Mesendoderm (in vitro differentiated cells): ENCODE results near the gene BABAM2.

Experiments
- DNase-seq: peaks from one replicate; pipeline ENCODE4 v3.0.0; 2013
- H2AK5ac ChIP-seq: 2 replicates; pipeline ENCODE4 v1.6.1; 2013; ENCODE audit warnings: low read length, inconsistent platforms
- H2BK120ac ChIP-seq: 2 replicates; pipeline ENCODE4 v1.6.1; 2013; ENCODE audit warnings: low read depth, mild to moderate bottlenecking, low read length, moderate library complexity, mixed read lengths
- H2BK15ac ChIP-seq: replicated peaks from 2 replicates; pipeline ENCODE4 v1.6.1; 2013; ENCODE audit warnings: low read depth, mild to moderate bottlenecking, moderate library complexity
- H2BK5ac ChIP-seq: 2 replicates; pipeline ENCODE4 v1.6.1; 2013; ENCODE audit warnings: low read length, inconsistent platforms
- H3K18ac ChIP-seq: 2 replicates; pipeline ENCODE4 v1.6.1; 2013; ENCODE audit warnings: mild to moderate bottlenecking, low read length, mixed read lengths
- H3K23ac ChIP-seq: one replicate; pipeline ENCODE4 v1.6.1; 2013; ENCODE audit warnings: low read length
- H3K27ac ChIP-seq: 2 replicates; pipeline ENCODE4 v1.5.1; 2013; ENCODE audit warnings: low read depth, mild to moderate bottlenecking, inconsistent platforms, low read length, moderate library complexity
- H3K27me3 ChIP-seq: 2 replicates; pipeline ENCODE4 v1.6.1; 2013; ENCODE audit warnings: low read length, control low read depth, mild to moderate bottlenecking, inconsistent platforms; ENCODE audit not compliant: insufficient read depth, poor library complexity
- H3K36me3 ChIP-seq: 2 replicates; pipeline ENCODE4 v1.6.1; 2013; ENCODE audit warnings: low read length, inconsistent platforms; ENCODE audit not compliant: control insufficient read depth, insufficient read depth
- H3K4ac ChIP-seq: one replicate; pipeline ENCODE4 v1.6.1; 2013; ENCODE audit warnings: low read depth, mild to moderate bottlenecking, low read length, moderate library complexity
- H3K4me1 ChIP-seq: 2 replicates; pipeline ENCODE4 v1.6.1; 2013; ENCODE audit warnings: low read depth, low read length, inconsistent platforms; ENCODE audit not compliant: control insufficient read depth
- H3K4me2 ChIP-seq: 2 replicates; pipeline ENCODE4 v1.6.1; 2013; ENCODE audit warnings: low read length
- H3K4me3 ChIP-seq: 2 replicates; pipeline ENCODE4 v1.5.1; 2013; ENCODE audit warnings: mild to moderate bottlenecking, low read length
- H3K56ac ChIP-seq: one replicate; pipeline ENCODE4 v1.6.1; 2013; ENCODE audit warnings: low read length
- H3K79me1 ChIP-seq: 2 replicates; pipeline ENCODE4 v1.6.1; 2013; ENCODE audit warnings: low read length, inconsistent platforms
- H3K79me2 ChIP-seq: 2 replicates; pipeline ENCODE4 v1.6.1; 2013; ENCODE audit warnings: mild to moderate bottlenecking, low read length; ENCODE audit not compliant: control insufficient read depth, insufficient read depth
- H3K9ac ChIP-seq: 2 replicates; pipeline ENCODE4 v1.6.1; 2013; ENCODE audit warnings: low read length, inconsistent platforms
- H4K5ac ChIP-seq: one replicate; pipeline ENCODE4 v1.6.1; 2013; ENCODE audit warnings: low read length
- H4K8ac ChIP-seq: one replicate; pipeline ENCODE4 v1.6.1; 2013; ENCODE audit warnings: low read depth, mild to moderate bottlenecking, control low read depth, low read length, moderate library complexity
- WGBS: extraction: QIAGEN DNeasy Blood & Tissue Kit; methylation state at CpG from one replicate; pipeline ENCODE4 v1.1.7; 2013; ENCODE audit warnings: low lambda C conversion rate, missing lambda C conversion rate; ENCODE audit not compliant: insufficient coverage; ENCODE audit errors: extremely low coverage; 5-methylcytosine and 5-hydroxymethylcytosine counted together

The BABAM2 gene

GRCh38 chr2:28267282-28267681, 376.8 kb downstream of the BABAM2 start:
- Histone ChIP-seq H3K9ac (no peak overlapping the region), H3K36me3 (no peaks in the 10 kb centered on the region), H3K27ac (no peak overlapping the region), H4K8ac (no peak overlapping the region), H3K56ac (no peak overlapping the region), H3K27me3 (no peaks in the 10 kb centered on the region), H2AK5ac (no peak overlapping the region), H3K4me1 (peaks cover 5% of the 10 kb centered on the region), H2BK5ac (no peak overlapping the region), H2BK120ac (no peak overlapping the region), H4K5ac (no peak overlapping the region), H3K18ac (no peak overlapping the region), H3K79me1 (no peaks in the 10 kb centered on the region), H3K4me3 (no peak overlapping the region), H2BK15ac (no peak overlapping the region), H3K23ac (no peak overlapping the region), H3K79me2 (no peaks in the 10 kb centered on the region), H3K4ac (no peak overlapping the region), H3K4me2 (no peak overlapping the region)
- DNase-seq, result peak; percentile 35
- WGBS, result no CpG with 5 or more reads among the region's 1 CpG

GRCh38 chr2:28268386-28268785, 377.9 kb downstream of the BABAM2 start:
- H3K4me1 ChIP-seq, result peaks cover 5% of the 10 kb centered on the region
- no peak overlapping the region for H4K8ac ChIP-seq
- H4K5ac ChIP-seq, result no peak overlapping the region
- H2BK5ac ChIP-seq, result no peak overlapping the region
- H3K4me3 ChIP-seq, result no peak overlapping the region
- H2BK120ac ChIP-seq, result no peak overlapping the region
- H3K23ac ChIP-seq, result no peak overlapping the region
- no peak overlapping the region for H2AK5ac ChIP-seq
- H3K4me2 ChIP-seq, result no peak overlapping the region
- no peaks in the 10 kb centered on the region for H3K79me1 ChIP-seq
- H3K27ac ChIP-seq, result no peak overlapping the region
- H3K56ac ChIP-seq, result peak overlapping the region; percentile 25
- DNase-seq, result no peak
- H3K27me3 ChIP-seq, result no peaks in the 10 kb centered on the region
- H3K9ac ChIP-seq, result no peak overlapping the region
- peak overlapping the region; percentile 86 for H3K18ac ChIP-seq
- H3K79me2 ChIP-seq, result no peaks in the 10 kb centered on the region
- WGBS, result no CpG with 5 or more reads among the region's 4 CpGs
- no peak overlapping the region for H2BK15ac ChIP-seq
- no peaks in the 10 kb centered on the region for H3K36me3 ChIP-seq
- no peak overlapping the region for H3K4ac ChIP-seq

- Histone ChIP-seq H3K4ac (no peak overlapping the region), H3K4me3 (no peak overlapping the region), H3K27ac (no peak overlapping the region), H3K79me2 (no peaks in the 10 kb centered on the region), H2BK15ac (no peak overlapping the region), H3K4me2 (no peak overlapping the region), H2AK5ac (no peak overlapping the region), H3K4me1 (peaks cover 5% of the 10 kb centered on the region), H3K36me3 (no peaks in the 10 kb centered on the region), H3K79me1 (no peaks in the 10 kb centered on the region), H3K9ac (no peak overlapping the region), H3K18ac (peak overlapping the region; percentile 11), H2BK5ac (peak overlapping the region; percentile 51), H3K27me3 (no peaks in the 10 kb centered on the region), H2BK120ac (peak overlapping the region; percentile 33), H3K23ac (no peak overlapping the region), H4K5ac (no peak overlapping the region), H4K8ac (no peak overlapping the region), H3K56ac (peak overlapping the region; percentile 44)
- peak; percentile 82 for DNase-seq
- no CpG with 5 or more reads among the region's 4 CpGs for WGBS
Measured at GRCh38 chr2:28269019-28269784, 378.7 kb downstream of the BABAM2 start.

- no peaks in the 10 kb centered on the region for H3K79me1 ChIP-seq
- peak overlapping the region; percentile 53 for H3K18ac ChIP-seq
- H3K4me1 ChIP-seq, result peaks cover 10% of the 10 kb centered on the region
Measured at GRCh38 chr2:28270456-28271152, 380.1 kb downstream of the BABAM2 start.

GRCh38 chr2:28271231-28271918, 380.8 kb downstream of the BABAM2 start:
- no peak overlapping the region for H2BK120ac ChIP-seq
- H3K36me3 ChIP-seq, result no peaks in the 10 kb centered on the region
- H3K4ac ChIP-seq, result no peak overlapping the region
- no peak overlapping the region for H2BK15ac ChIP-seq
- no peak overlapping the region for H4K5ac ChIP-seq
- H3K4me1 ChIP-seq, result peaks cover 10% of the 10 kb centered on the region
- H3K27me3 ChIP-seq, result no peaks in the 10 kb centered on the region
- no peak overlapping the region for H2AK5ac ChIP-seq
- DNase-seq, result no peak
- H3K9ac ChIP-seq, result no peak overlapping the region
- H2BK5ac ChIP-seq, result no peak overlapping the region
- H3K4me3 ChIP-seq, result no peak overlapping the region
- WGBS, result no CpG with 5 or more reads among the region's 3 CpGs
- H3K18ac ChIP-seq, result no peak overlapping the region
- no peaks in the 10 kb centered on the region for H3K79me1 ChIP-seq
- H3K27ac ChIP-seq, result no peak overlapping the region
- no peak overlapping the region for H3K4me2 ChIP-seq
- no peak overlapping the region for H4K8ac ChIP-seq
- H3K23ac ChIP-seq, result no peak overlapping the region
- no peak overlapping the region for H3K56ac ChIP-seq
- no peaks in the 10 kb centered on the region for H3K79me2 ChIP-seq

More at GRCh38 chr2:28270456-28271152, 380.1 kb downstream of the BABAM2 start:
- Histone ChIP-seq H3K4me2 (no peak overlapping the region), H2BK5ac (no peak overlapping the region), H2AK5ac (no peak overlapping the region), H3K27me3 (no peaks in the 10 kb centered on the region), H3K23ac (no peak overlapping the region), H3K9ac (no peak overlapping the region), H4K8ac (no peak overlapping the region), H4K5ac (no peak overlapping the region), H2BK120ac (no peak overlapping the region), H3K79me2 (no peaks in the 10 kb centered on the region), H3K36me3 (no peaks in the 10 kb centered on the region), H3K4me3 (no peak overlapping the region), H3K4ac (no peak overlapping the region), H2BK15ac (no peak overlapping the region), H3K27ac (no peak overlapping the region), H3K56ac (no peak overlapping the region)
- no CpG with 5 or more reads among the region's 6 CpGs for WGBS
- DNase-seq, result no peak
